Measurements from ENCODE around the gene NFIA. TPM values are rescaled to one million over a fixed set of nuclear protein-coding genes. Genes with fewer than 3 reads are reported as not detected.

NFIA gene
- total and polyA plus RNA-seq, 12 donors = 11.2 to 117 (median 92.5) TPM

DNA sequence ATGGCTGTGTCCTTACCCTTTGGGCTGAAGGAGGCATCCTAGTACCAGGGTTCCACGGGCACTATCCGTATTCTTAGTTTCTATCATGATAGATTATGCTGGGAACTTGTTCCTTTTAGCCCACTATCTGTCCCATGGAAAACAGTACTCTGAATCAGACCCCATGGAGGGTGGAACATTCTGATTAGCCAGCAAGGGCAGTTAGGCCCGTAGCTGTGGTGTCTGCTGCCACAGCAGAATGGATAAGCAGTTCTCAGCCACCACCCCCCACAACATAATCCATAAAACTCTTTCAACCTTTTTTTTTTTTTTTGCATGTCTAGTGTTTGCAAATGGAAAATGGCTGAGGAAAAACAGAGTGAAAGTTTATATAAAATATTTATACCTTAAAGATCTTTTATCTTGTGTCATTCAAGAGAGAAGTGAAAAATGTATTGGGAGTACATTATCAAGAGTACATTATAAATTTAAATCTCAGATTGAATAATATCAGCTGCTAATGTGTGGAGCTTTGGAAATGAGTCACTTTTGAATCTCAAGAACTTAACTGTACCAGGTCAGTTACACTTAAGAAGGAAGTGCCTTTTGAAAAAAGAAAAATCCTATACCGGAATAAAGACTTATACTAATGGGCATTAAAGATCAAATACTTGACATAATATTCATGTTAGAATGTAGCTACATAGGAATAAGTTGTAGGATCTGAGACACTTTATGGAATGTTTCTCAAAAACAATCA lies 80.3 kb downstream of the NFIA start:
- intact Hi-C loops (cut with DNase I) = no loop called here
- H3K4me3 ChIP-seq = no peak overlapping the region
- no peaks in the 10 kb centered on the region for H3K27me3 ChIP-seq
- ATAC-seq (peak in 5 of 8 donors; percentile 6 to 56 (median 22)), DNase-seq (no peak)
- peaks cover 0 to 10% (median 0%) of the 10 kb centered on the region in 9 donors for H3K36me3 ChIP-seq
- peaks cover 4 to 76% (median 43%) of the 10 kb centered on the region in 9 donors for H3K4me1 ChIP-seq
- H3K9me3 ChIP-seq = no peaks in the 10 kb centered on the region
- TF ChIP-seq, protein P1, sequence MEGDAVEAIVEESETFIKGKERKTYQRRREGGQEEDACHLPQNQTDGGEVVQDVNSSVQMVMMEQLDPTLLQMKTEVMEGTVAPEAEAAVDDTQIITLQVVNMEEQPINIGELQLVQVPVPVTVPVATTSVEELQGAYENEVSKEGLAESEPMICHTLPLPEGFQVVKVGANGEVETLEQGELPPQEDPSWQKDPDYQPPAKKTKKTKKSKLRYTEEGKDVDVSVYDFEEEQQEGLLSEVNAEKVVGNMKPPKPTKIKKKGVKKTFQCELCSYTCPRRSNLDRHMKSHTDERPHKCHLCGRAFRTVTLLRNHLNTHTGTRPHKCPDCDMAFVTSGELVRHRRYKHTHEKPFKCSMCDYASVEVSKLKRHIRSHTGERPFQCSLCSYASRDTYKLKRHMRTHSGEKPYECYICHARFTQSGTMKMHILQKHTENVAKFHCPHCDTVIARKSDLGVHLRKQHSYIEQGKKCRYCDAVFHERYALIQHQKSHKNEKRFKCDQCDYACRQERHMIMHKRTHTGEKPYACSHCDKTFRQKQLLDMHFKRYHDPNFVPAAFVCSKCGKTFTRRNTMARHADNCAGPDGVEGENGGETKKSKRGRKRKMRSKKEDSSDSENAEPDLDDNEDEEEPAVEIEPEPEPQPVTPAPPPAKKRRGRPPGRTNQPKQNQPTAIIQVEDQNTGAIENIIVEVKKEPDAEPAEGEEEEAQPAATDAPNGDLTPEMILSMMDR (IDR thresholded peaks at IDR 0.05) = no peak
- peak overlapping the region in 2 of 10 donors; percentile 0 to 46 for H3K27ac ChIP-seq
- WGBS, 2 donors = 73 to 78% methylated on average over 4 of the region's 4 CpGs

DNA sequence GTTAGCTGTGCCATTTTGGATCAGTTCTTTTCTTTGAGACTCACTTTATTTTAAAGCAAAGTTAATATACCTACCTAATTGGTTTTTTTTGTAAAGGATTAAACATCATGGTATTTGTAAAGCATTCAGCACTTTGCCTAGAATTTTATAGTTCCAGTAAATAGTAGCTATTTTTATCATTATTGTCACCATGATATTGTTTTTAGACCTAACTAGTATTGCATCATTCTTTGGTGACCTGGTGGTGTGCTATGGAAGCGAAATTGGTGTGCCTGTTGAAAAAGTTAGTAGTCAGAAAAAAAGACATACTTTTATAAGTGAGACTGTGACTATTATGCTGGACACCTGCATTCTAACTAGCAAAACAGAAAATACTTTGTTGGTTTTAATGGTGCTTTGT lies 81.0 kb downstream of the NFIA start:
- peak overlapping the region in 1 of 10 donors; percentile 46 for H3K27ac ChIP-seq
- intact Hi-C loops (cut with DNase I) = no loop called here
- TF ChIP-seq, protein P1 (IDR thresholded peaks at IDR 0.05) = no peak
- no peaks in the 10 kb centered on the region for H3K9me3 ChIP-seq
- DNase-seq (no peak), ATAC-seq (no peak)
- peaks cover 0 to 10% (median 0%) of the 10 kb centered on the region in 9 donors for H3K36me3 ChIP-seq
- H3K4me3 ChIP-seq = no peak overlapping the region
- H3K4me1 ChIP-seq = peaks cover 0 to 75% (median 36%) of the 10 kb centered on the region in 9 donors
- H3K27me3 ChIP-seq = no peaks in the 10 kb centered on the region
- WGBS, 2 donors = 95 to 100% methylated on average over 1 of the region's 1 CpG

DNA sequence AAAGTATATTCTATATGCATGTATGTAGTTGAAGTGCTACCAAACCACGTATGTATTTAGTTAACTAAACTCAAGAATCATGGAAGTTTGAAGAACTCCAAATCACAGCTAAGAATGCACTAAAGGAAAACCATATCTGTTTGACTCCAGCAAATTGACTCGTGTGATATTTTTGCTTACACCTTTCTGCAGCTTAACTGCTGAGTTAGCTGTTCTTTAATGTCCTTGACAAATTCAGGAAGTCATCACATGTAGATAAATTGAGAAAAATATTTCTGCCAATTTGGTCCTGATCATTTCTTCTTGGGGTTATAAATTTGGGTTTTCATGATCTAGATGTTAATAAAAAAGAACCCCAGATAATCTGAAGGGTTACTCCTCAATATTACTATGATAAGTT lies 83.0 kb downstream of the NFIA start:
- Histone ChIP-seq H3K27ac (peak overlapping the region in 1 of 10 donors; percentile 12), H3K4me3 (no peak overlapping the region), H3K36me3 (peaks cover 0 to 9% (median 0%) of the 10 kb centered on the region in 9 donors), H3K9me3 (no peaks in the 10 kb centered on the region), H3K27me3 (no peaks in the 10 kb centered on the region), H3K4me1 (peaks cover 1 to 80% (median 42%) of the 10 kb centered on the region in 9 donors)
- WGBS, 2 donors = 58 to 67% methylated on average over 2 of the region's 2 CpGs
- intact Hi-C loops (cut with DNase I) = no loop called here
- DNase-seq (no peak), ATAC-seq (no peak)
- TF ChIP-seq, protein P1 (IDR thresholded peaks at IDR 0.05) = no peak

DNA sequence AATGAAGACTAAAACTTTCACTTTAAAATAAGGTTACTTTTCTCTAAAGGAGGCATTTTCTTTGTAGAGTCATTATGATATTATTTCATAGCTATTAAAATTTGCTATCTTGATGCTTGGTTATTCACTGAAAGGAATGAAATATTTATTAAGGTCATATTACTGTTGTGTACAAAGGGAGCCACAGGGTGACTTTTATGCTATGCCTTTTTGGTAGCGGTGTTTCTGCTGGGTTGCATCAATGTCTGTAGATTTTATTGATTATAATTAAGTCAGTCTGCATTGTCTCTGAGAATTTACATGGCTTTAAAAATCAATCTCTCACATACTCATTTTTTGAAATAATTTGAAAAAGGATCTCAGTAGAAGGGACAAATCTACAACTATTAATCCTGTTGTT lies 84.9 kb downstream of the NFIA start:
- Histone ChIP-seq H3K36me3 (no peaks in the 10 kb centered on the region), H3K4me3 (no peak overlapping the region), H3K4me1 (peaks cover 12 to 83% (median 58%) of the 10 kb centered on the region in 9 donors), H3K27me3 (no peaks in the 10 kb centered on the region), H3K9me3 (no peaks in the 10 kb centered on the region), H3K27ac (peak overlapping the region in 1 of 10 donors; percentile 37)
- intact Hi-C loops (cut with DNase I) = no loop called here
- WGBS, 2 donors = 93 to 98% methylated on average over 1 of the region's 1 CpG
- ATAC-seq (no peak), DNase-seq (no peak)
- TF ChIP-seq, protein P1 (IDR thresholded peaks at IDR 0.05) = no peak
